GM23338 (cell line): ENCODE data around the gene COL4A2. TPM values are rescaled to one million over a fixed set of nuclear protein-coding genes. Genes with fewer than 3 reads are reported as not detected.

Source experiments
- ATAC-seq: fragments of 200-7000 bp; cut with Tn5 transposase; 3 replicates; pipeline ENCODE4 v1.9.1; 2020
- DNase-seq: peaks from one replicate; pipeline ENCODE4 v3.0.0-alpha.2; 2015; ENCODE audit warnings: low spot score
- H2AFZ ChIP-seq: fragments of 200-600 bp; sonication (generic); 2 replicates; pipeline ENCODE4 v1.8.0; 2016; ENCODE audit warnings: antibody characterized with exemption, mild to moderate bottlenecking, moderate library complexity
- H3F3A ChIP-seq: fragments of 200-600 bp; sonication (generic); replicated peaks from 2 replicates; pipeline ENCODE4 v1.8.0; 2017; ENCODE audit warnings: antibody characterized with exemption, mixed run types, low read depth
- H3K27ac ChIP-seq: fragments of 200-600 bp; sonication (generic); 2 replicates; pipeline ENCODE4 v1.6.1; 2016; ENCODE audit warnings: low read depth
- H3K27me3 ChIP-seq: fragments of 200-600 bp; sonication (generic); 2 replicates; pipeline ENCODE4 v1.8.0; 2016; ENCODE audit warnings: mild to moderate bottlenecking, mixed run types, moderate library complexity; ENCODE audit not compliant: insufficient read depth
- H3K36me3 ChIP-seq: fragments of 200-600 bp; sonication (generic); 2 replicates; pipeline ENCODE4 v1.8.0; 2016; ENCODE audit warnings: mild to moderate bottlenecking; ENCODE audit not compliant: insufficient read depth
- H3K4me1 ChIP-seq: fragments of 200-600 bp; sonication (generic); 2 replicates; pipeline ENCODE4 v1.8.0; 2016; ENCODE audit warnings: mild to moderate bottlenecking, moderate library complexity; ENCODE audit not compliant: insufficient read depth
- H3K4me2 ChIP-seq: fragments of 200-600 bp; sonication (generic); 2 replicates; pipeline ENCODE4 v1.7.1; 2017; ENCODE audit warnings: mixed run types
- H3K4me3 ChIP-seq: fragments of 200-600 bp; sonication (generic); 2 replicates; pipeline ENCODE4 v1.6.1; 2016; ENCODE audit warnings: mixed run types
- H3K79me2 ChIP-seq: fragments of 200-600 bp; sonication (generic); replicated peaks from 2 replicates; pipeline ENCODE4 v1.8.0; 2017; ENCODE audit warnings: mild to moderate bottlenecking; ENCODE audit not compliant: insufficient read depth
- H3K9me2 ChIP-seq: fragments of 200-600 bp; sonication (generic); 2 replicates; pipeline ENCODE4 v1.8.0; 2017; ENCODE audit not compliant: insufficient read depth
- H4K20me1 ChIP-seq: fragments of 200-600 bp; sonication (generic); replicated peaks from 2 replicates; pipeline ENCODE4 v1.8.0; 2017; ENCODE audit warnings: mild to moderate bottlenecking; ENCODE audit not compliant: insufficient read depth
- H3K27ac Mint-ChIP-seq: 2 replicates; pipeline ENCODE4 v1.8.0; 2020; ENCODE audit warnings: inconsistent platforms, mild to moderate bottlenecking, moderate library complexity, mixed read lengths
- H3K27me3 Mint-ChIP-seq: 3 replicates; pipeline ENCODE4 v1.8.0; 2022; ENCODE audit warnings: low read depth, mild to moderate bottlenecking, moderate library complexity, mixed read lengths, inconsistent platforms; ENCODE audit not compliant: insufficient read depth, poor library complexity
- H3K36me3 Mint-ChIP-seq: 3 replicates; pipeline ENCODE4 v1.8.0; 2021; ENCODE audit warnings: low read depth, mild to moderate bottlenecking, inconsistent platforms, moderate library complexity, mixed read lengths
- H3K4me1 Mint-ChIP-seq: 3 replicates; pipeline ENCODE4 v1.8.0; 2020; ENCODE audit warnings: mild to moderate bottlenecking, inconsistent platforms, mixed read lengths
- H3K4me3 Mint-ChIP-seq: 3 replicates; pipeline ENCODE4 v1.8.0; 2021; ENCODE audit warnings: moderate library complexity, mild to moderate bottlenecking, inconsistent platforms, mixed read lengths
- H3K9me3 Mint-ChIP-seq: 3 replicates; pipeline ENCODE4 v1.8.0; 2020; ENCODE audit warnings: moderate library complexity, mild to moderate bottlenecking, inconsistent platforms, mixed read lengths
- CREB1 ChIP-seq: fragments of 250-450 bp; sonication (Bioruptor Pico); IDR thresholded peaks from 2 replicates; pipeline ENCODE4 v1.5.0; 2020; ENCODE audit warnings: low read depth, mild to moderate bottlenecking, moderate library complexity
- CTCF ChIP-seq, 2 experiments: fragments of 200-600 bp in 1 of 2; sonication (generic) in 1 of 2; conservative IDR thresholded peaks; 2 replicates each; pipeline versions ENCODE4 v1.5.1 to v1.6.1; 2016 to 2017; ENCODE audit warnings: antibody characterized with exemption in 2 of 2, low read depth in 2 of 2, mild to moderate bottlenecking in 2 of 2, moderate library complexity in 1 of 2
- EZH2 ChIP-seq: fragments of 200-600 bp; sonication (generic); IDR thresholded peaks from one replicate; pipeline ENCODE4 v1.8.0; 2017; ENCODE audit warnings: antibody characterized with exemption, mild to moderate bottlenecking, low read depth; ENCODE audit not compliant: unreplicated experiment
- EZH2phosphoT487 ChIP-seq: fragments of 200-600 bp; sonication (generic); IDR thresholded peaks from one replicate; pipeline ENCODE4 v1.8.1; 2018; ENCODE audit warnings: antibody characterized with exemption; ENCODE audit not compliant: unreplicated experiment
- JUNB ChIP-seq: IDR thresholded peaks from one replicate; pipeline ENCODE4 v1.6.1; 2016; ENCODE audit warnings: antibody characterized with exemption; ENCODE audit not compliant: unreplicated experiment
- NANOG ChIP-seq: IDR thresholded peaks from 2 replicates; pipeline ENCODE4 v1.6.1; 2016; ENCODE audit warnings: antibody characterized with exemption, borderline replicate concordance
- POLR2AphosphoS5 ChIP-seq: IDR thresholded peaks from 2 replicates; pipeline ENCODE4 v1.6.1; 2016; ENCODE audit warnings: antibody characterized with exemption, low read depth
- STAT1 ChIP-seq: IDR thresholded peaks from one replicate; pipeline ENCODE4 v1.6.1; 2016; ENCODE audit warnings: antibody characterized with exemption; ENCODE audit not compliant: unreplicated experiment
- ZNF114 ChIP-seq: fragments of 250-450 bp; sonication (Bioruptor Pico); IDR thresholded peaks from 2 replicates; pipeline ENCODE4 v1.5.0; 2020; ENCODE audit warnings: mild to moderate bottlenecking, moderate library complexity
- ZNF331 ChIP-seq: fragments of 250-450 bp; sonication (Bioruptor Pico); IDR thresholded peaks from 2 replicates; pipeline ENCODE4 v1.5.0; 2020; ENCODE audit warnings: low read depth, mild to moderate bottlenecking, moderate library complexity
- polyA plus RNA-seq: library from polyadenylated mRNA; unstranded; fragments of >200 nt; fragmentation: Nextera tagmentation; extraction: Ambion mirVana; gene quantifications from 2 replicates; pipeline ENCODE4 v1.2.1, GENCODE V29; 2016
- total RNA-seq: library from RNA; depleted of rRNA; stranded (reverse); fragments of >200 nt; shearing (Covaris generic); gene quantifications from 2 replicates; pipeline ENCODE4 v1.2.3, GENCODE V29; 2014
- TF ChIP-seq, protein P1 (sequence below): IDR thresholded peaks from one replicate; pipeline ENCODE4 v1.6.1; 2018; ENCODE audit warnings: antibody characterized with exemption; ENCODE audit not compliant: unreplicated experiment
- TF ChIP-seq, protein P2 (sequence below): IDR thresholded peaks from 2 replicates; pipeline ENCODE4 v1.6.1; 2016; ENCODE audit warnings: antibody characterized with exemption
- TF ChIP-seq, protein P3 (sequence below): fragments of 250-450 bp; sonication (Bioruptor Pico); IDR thresholded peaks from 2 replicates; pipeline ENCODE4 v1.5.0; 2020; ENCODE audit warnings: mild to moderate bottlenecking, moderate library complexity

Gene COL4A2
- total and polyA plus RNA-seq, 2 experiments from 2014 or later = 37.4 to 131 TPM

GRCh38 chr13:110445722-110446574 lies 138.9 kb downstream of the COL4A2 start:
- no peak overlapping the region for H3K27ac ChIP-seq
- H3K9me2 ChIP-seq = no peaks in the 10 kb centered on the region
- peaks cover 5% of the 10 kb centered on the region; the same call in 1 of the 2 replicates for H3K36me3 ChIP-seq
- no peak overlapping the region for H3K4me3 ChIP-seq
- H3K27me3 ChIP-seq = no peaks in the 10 kb centered on the region
- peaks cover 14% of the 10 kb centered on the region; the same call in 2 of the 3 replicates for H3K4me1 Mint-ChIP-seq
- H3F3A ChIP-seq = no peaks in the 10 kb centered on the region
- no peaks in the 10 kb centered on the region for H3K79me2 ChIP-seq
- H3K27ac Mint-ChIP-seq = no peak overlapping the region
- no peak for DNase-seq
- H3K4me1 ChIP-seq = no peaks in the 10 kb centered on the region; the same call in 1 of the 2 replicates
- H3K4me3 Mint-ChIP-seq = no peak overlapping the region
- no peak overlapping the region for H3K4me2 ChIP-seq
- H3K9me3 Mint-ChIP-seq = no peaks in the 10 kb centered on the region
- peaks cover 3% of the 10 kb centered on the region; the same call in 1 of the 2 replicates for H4K20me1 ChIP-seq
- peaks cover 3% of the 10 kb centered on the region; the same call in 1 of the 3 replicates for H3K36me3 Mint-ChIP-seq
- ATAC-seq = no peak
- H3K27me3 Mint-ChIP-seq = peaks cover 5% of the 10 kb centered on the region
- TF ChIP-seq EZH2 = no peak
- TF ChIP-seq, protein P1, sequence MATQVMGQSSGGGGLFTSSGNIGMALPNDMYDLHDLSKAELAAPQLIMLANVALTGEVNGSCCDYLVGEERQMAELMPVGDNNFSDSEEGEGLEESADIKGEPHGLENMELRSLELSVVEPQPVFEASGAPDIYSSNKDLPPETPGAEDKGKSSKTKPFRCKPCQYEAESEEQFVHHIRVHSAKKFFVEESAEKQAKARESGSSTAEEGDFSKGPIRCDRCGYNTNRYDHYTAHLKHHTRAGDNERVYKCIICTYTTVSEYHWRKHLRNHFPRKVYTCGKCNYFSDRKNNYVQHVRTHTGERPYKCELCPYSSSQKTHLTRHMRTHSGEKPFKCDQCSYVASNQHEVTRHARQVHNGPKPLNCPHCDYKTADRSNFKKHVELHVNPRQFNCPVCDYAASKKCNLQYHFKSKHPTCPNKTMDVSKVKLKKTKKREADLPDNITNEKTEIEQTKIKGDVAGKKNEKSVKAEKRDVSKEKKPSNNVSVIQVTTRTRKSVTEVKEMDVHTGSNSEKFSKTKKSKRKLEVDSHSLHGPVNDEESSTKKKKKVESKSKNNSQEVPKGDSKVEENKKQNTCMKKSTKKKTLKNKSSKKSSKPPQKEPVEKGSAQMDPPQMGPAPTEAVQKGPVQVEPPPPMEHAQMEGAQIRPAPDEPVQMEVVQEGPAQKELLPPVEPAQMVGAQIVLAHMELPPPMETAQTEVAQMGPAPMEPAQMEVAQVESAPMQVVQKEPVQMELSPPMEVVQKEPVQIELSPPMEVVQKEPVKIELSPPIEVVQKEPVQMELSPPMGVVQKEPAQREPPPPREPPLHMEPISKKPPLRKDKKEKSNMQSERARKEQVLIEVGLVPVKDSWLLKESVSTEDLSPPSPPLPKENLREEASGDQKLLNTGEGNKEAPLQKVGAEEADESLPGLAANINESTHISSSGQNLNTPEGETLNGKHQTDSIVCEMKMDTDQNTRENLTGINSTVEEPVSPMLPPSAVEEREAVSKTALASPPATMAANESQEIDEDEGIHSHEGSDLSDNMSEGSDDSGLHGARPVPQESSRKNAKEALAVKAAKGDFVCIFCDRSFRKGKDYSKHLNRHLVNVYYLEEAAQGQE = no peak
- no peak for TF ChIP-seq CTCF (conservative IDR thresholded peaks at IDR 0.05; ENCODE audit: low read depth in 2 of 2)
- TF ChIP-seq NANOG = no peak
- TF ChIP-seq CREB1 = no peak
- TF ChIP-seq POLR2AphosphoS5 = no peak
- no peak for TF ChIP-seq ZNF114 (CRISPR knock-in tag)
- TF ChIP-seq EZH2phosphoT487 = no peak
- TF ChIP-seq, protein P2, sequence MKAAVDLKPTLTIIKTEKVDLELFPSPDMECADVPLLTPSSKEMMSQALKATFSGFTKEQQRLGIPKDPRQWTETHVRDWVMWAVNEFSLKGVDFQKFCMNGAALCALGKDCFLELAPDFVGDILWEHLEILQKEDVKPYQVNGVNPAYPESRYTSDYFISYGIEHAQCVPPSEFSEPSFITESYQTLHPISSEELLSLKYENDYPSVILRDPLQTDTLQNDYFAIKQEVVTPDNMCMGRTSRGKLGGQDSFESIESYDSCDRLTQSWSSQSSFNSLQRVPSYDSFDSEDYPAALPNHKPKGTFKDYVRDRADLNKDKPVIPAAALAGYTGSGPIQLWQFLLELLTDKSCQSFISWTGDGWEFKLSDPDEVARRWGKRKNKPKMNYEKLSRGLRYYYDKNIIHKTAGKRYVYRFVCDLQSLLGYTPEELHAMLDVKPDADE = no peak
- TF ChIP-seq ZNF331 (CRISPR knock-in tag) = no peak
- TF ChIP-seq, protein P3, sequence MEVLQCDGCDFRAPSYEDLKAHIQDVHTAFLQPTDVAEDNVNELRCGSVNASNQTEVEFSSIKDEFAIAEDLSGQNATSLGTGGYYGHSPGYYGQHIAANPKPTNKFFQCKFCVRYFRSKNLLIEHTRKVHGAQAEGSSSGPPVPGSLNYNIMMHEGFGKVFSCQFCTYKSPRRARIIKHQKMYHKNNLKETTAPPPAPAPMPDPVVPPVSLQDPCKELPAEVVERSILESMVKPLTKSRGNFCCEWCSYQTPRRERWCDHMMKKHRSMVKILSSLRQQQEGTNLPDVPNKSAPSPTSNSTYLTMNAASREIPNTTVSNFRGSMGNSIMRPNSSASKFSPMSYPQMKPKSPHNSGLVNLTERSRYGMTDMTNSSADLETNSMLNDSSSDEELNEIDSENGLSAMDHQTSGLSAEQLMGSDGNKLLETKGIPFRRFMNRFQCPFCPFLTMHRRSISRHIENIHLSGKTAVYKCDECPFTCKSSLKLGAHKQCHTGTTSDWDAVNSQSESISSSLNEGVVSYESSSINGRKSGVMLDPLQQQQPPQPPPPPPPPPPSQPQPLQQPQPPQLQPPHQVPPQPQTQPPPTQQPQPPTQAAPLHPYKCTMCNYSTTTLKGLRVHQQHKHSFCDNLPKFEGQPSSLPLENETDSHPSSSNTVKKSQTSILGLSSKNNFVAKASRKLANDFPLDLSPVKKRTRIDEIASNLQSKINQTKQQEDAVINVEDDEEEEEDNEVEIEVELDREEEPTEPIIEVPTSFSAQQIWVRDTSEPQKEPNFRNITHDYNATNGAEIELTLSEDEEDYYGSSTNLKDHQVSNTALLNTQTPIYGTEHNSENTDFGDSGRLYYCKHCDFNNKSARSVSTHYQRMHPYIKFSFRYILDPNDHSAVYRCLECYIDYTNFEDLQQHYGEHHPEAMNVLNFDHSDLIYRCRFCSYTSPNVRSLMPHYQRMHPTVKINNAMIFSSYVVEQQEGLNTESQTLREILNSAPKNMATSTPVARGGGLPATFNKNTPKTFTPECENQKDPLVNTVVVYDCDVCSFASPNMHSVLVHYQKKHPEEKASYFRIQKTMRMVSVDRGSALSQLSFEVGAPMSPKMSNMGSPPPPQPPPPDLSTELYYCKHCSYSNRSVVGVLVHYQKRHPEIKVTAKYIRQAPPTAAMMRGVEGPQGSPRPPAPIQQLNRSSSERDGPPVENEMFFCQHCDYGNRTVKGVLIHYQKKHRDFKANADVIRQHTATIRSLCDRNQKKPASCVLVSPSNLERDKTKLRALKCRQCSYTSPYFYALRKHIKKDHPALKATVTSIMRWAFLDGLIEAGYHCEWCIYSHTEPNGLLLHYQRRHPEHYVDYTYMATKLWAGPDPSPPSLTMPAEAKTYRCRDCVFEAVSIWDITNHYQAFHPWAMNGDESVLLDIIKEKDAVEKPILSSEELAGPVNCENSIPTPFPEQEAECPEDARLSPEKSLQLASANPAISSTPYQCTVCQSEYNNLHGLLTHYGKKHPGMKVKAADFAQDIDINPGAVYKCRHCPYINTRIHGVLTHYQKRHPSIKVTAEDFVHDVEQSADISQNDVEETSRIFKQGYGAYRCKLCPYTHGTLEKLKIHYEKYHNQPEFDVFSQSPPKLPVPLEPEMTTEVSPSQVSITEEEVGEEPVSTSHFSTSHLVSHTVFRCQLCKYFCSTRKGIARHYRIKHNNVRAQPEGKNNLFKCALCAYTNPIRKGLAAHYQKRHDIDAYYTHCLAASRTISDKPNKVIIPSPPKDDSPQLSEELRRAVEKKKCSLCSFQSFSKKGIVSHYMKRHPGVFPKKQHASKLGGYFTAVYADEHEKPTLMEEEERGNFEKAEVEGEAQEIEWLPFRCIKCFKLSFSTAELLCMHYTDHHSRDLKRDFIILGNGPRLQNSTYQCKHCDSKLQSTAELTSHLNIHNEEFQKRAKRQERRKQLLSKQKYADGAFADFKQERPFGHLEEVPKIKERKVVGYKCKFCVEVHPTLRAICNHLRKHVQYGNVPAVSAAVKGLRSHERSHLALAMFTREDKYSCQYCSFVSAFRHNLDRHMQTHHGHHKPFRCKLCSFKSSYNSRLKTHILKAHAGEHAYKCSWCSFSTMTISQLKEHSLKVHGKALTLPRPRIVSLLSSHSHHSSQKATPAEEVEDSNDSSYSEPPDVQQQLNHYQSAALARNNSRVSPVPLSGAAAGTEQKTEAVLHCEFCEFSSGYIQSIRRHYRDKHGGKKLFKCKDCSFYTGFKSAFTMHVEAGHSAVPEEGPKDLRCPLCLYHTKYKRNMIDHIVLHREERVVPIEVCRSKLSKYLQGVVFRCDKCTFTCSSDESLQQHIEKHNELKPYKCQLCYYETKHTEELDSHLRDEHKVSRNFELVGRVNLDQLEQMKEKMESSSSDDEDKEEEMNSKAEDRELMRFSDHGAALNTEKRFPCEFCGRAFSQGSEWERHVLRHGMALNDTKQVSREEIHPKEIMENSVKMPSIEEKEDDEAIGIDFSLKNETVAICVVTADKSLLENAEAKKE (CRISPR knock-in tag) = no peak
- no peak for TF ChIP-seq JUNB
- no peak for TF ChIP-seq STAT1
- no peak overlapping the region for H2AFZ ChIP-seq
